Activated T-cell treated with anti-CD3 and anti-CD28 coated beads, Interleukin-2, amount 50 U/mL, for 72 hours (primary cell): ENCODE results near the gene BRAF. TPM values are rescaled to one million over a fixed set of nuclear protein-coding genes. Genes with fewer than 3 reads are reported as not detected.
A peak's percentile ranks its signal among the peaks of the same experiment; 100 is the strongest.
"Not testable (repeated sequence)": the region's sequence is repeated elsewhere in the genome, so short reads cannot be mapped to it uniquely, and the experiment has no call there.

ENCODE experiments used
- ATAC-seq, 2 donors: fragments of 150-1000 bp; cut with Tn5 transposase; replicated peaks in 1 of 2; 2 replicates each; pipeline ENCODE4 v1.10.0; 2021; ENCODE audit warnings: moderate library complexity in 2 of 2, mild to moderate bottlenecking in 1 of 2
- DNase-seq, 2 donors: peaks; one replicate each; pipeline ENCODE4 v3.0.0; 2021 to 2022; ENCODE audit warnings: mixed read lengths in 1 of 2
- H3K27ac Mint-ChIP-seq: one replicate; pipeline ENCODE4 v1.8.0; 2022; ENCODE audit warnings: mild to moderate bottlenecking, moderate library complexity, mixed read lengths
- H3K27me3 Mint-ChIP-seq: one replicate; pipeline ENCODE4 v1.8.0; 2022; ENCODE audit warnings: low read depth, mixed read lengths
- H3K36me3 Mint-ChIP-seq, 2 donors: one replicate each; pipeline ENCODE4 v1.8.0; 2022; ENCODE audit warnings: mixed read lengths in 2 of 2, mild to moderate bottlenecking in 1 of 2; ENCODE audit not compliant: insufficient read depth in 2 of 2
- H3K4me1 Mint-ChIP-seq: one replicate; pipeline ENCODE4 v1.8.0; 2022; ENCODE audit warnings: low read depth, mixed read lengths
- H3K4me3 Mint-ChIP-seq, 2 donors: one replicate each; pipeline ENCODE4 v1.8.0; 2022; ENCODE audit warnings: mild to moderate bottlenecking in 2 of 2, mixed read lengths in 2 of 2, moderate library complexity in 2 of 2
- H3K9me3 Mint-ChIP-seq, 2 donors: one replicate each; pipeline ENCODE4 v1.8.0; 2022; ENCODE audit warnings: mixed read lengths in 2 of 2
- total RNA-seq, 2 donors: library from RNA; stranded (reverse); gene quantifications; one replicate each; pipeline ENCODE4 v1.2.3, GENCODE V29; 2022

Gene BRAF
- total RNA-seq: 10 to 100 TPM; 51.7 to 56.2 TPM

- Mint-ChIP-seq H3K27me3 (no peaks in the 10 kb centered on the region), H3K4me3 (peak within 1 kb of the TSS; percentile 70 to 86), H3K4me1 (peaks cover 7% of the 10 kb centered on the region), H3K9me3 (no peaks in the 10 kb centered on the region), H3K27ac (peak within 1 kb of the TSS; percentile 92), H3K36me3 (peaks cover 2 to 3% of the 10 kb centered on the region in 2 donors)
- ATAC-seq: peak; percentile 75 to 76
- peak; percentile 91 to 97 for DNase-seq
Observed at GRCh38 chr7:140924821-140925421, at the start of gene BRAF. Gene BRAF, minus strand, starts transcription at chr7:140924929. Its CDS starts 226 bp downstream, at chr7:140924703.

DNA sequence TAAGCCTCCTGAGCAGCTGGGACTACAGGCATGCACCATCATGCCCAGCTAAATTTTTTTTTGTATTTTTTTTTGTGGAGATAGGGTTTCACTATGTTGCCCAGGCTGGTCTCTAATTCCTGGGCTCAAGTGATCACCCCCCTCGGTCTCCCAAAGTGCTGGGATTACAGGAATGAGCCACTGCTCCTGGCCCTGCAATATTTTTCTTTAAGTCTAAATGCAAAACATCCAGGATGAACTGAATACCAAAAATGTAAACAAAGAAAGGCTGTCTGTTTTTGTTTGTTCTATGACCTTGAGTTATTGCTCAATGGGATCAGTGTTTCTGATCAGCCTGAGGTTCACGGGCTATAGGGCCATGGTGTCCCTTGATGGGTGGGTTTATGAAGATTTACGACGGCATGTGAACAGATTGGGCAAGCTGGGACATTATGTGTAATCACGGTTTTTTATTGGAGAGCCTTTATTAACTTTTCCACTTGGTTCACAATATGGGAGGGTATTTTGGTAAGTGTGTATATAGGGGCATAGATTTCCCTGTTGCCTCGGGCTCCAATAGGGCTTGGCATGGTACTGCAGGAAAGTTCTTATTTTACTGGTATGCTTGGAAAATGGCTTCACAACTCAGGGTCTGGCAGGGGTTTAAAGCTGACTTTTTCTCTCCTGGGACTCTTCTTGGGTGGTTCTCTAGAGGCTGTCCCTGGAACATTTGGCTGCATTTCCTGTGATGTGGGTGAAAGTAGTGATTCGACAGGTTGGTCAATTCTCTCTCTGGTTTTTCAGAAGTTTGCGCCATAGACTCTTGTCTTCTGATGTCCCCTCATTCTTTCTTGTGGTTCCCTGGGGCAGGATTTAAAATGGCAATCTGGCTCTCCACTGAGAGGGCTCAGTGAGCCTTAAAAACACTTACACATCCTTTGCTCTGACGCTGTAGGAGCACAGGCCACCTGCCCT, 48.4 kb upstream of the BRAF start:
- no peak overlapping the region for H3K4me3 Mint-ChIP-seq
- no peak overlapping the region for H3K27ac Mint-ChIP-seq
- no peaks in the 10 kb centered on the region for H3K27me3 Mint-ChIP-seq
- peaks cover 5% of the 10 kb centered on the region for H3K4me1 Mint-ChIP-seq
- H3K9me3 Mint-ChIP-seq: no peaks in the 10 kb centered on the region
- DNase-seq (no peak), ATAC-seq (no peak)
- no peaks in the 10 kb centered on the region for H3K36me3 Mint-ChIP-seq

DNA sequence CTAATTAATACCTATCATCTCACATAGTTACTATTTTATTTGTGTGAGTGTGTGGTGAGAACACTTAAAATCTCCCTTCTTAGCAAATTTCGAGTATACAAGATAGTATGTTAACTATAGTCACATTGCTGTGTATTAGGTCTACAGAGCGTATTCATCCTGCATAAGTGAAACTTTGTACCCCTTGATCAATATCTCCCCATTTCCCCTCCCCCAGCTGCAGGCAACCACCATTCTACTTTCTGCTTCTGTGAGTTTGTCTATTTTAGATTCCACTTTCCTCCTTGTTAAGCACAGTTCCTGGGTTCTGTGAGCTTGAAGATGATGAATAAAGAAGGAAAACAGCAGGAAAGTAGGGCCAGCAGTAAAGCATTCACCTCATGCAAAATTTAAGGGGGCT, 47.6 kb upstream of the BRAF start:
- Mint-ChIP-seq H3K4me1 (peaks cover 5% of the 10 kb centered on the region), H3K36me3 (no peaks in the 10 kb centered on the region), H3K27ac (no peak overlapping the region), H3K4me3 (no peak overlapping the region), H3K27me3 (no peaks in the 10 kb centered on the region), H3K9me3 (no peaks in the 10 kb centered on the region)
- ATAC-seq: no peak
- DNase-seq: no peak

DNA sequence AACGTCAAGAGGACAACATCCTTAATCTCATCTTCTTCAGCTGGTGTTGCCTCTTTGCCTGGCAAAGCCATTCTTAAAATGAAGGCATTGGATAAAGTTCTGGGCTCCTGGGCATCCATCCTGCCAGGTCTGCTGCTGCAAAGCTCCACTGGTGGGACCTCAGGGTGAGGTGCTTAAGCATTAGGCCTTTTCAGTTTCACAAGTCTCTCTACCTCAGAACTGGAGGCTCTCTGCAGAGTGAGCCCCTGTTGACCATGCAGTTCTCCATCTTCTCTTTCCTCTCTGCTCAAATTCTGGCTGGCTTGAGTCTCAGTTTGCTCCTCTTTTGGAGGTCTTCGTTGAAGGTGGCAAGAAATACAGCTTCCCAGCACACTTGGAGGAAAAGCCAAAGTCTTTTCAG, 42.7 kb upstream of the BRAF start:
- Mint-ChIP-seq H3K4me3 (no peak overlapping the region), H3K27ac (no peak overlapping the region), H3K27me3 (no peaks in the 10 kb centered on the region), H3K9me3 (no peaks in the 10 kb centered on the region), H3K4me1 (no peaks in the 10 kb centered on the region), H3K36me3 (no peaks in the 10 kb centered on the region)
- DNase-seq: no peak
- no peak for ATAC-seq

DNA sequence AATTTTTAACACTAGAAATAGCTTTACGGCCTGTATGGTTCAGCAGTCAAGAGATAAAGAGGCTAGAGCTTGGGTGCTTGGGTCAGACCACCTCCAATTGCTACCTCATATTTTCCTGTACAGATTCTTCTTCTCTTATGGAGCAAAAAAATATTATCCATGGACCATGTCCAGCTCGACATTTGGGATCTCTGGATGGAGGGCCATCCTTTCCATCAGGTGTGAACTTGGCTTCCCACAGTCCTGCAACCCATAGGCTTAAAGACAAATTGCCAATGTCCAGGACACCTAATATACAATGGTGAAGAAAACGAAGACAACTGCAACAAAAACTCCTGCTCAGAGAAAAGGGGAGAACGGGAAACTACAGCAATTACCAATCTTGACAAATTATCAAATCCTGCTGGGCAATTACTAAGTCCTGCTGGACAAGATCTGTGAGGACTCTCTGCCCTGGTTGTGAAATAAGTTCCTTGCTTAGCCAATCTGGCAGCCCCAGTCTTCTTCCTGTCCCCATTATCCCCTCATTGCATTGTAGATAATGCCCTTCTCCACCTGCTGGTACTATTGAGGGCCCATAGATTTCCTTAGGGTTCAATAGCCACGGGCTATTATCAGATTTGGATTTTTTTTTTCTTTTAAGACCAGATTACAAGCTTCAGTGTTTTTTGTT, 42.0 kb upstream of the BRAF start:
- Mint-ChIP-seq H3K9me3 (no peaks in the 10 kb centered on the region), H3K27me3 (no peaks in the 10 kb centered on the region), H3K36me3 (no peaks in the 10 kb centered on the region), H3K27ac (no peak overlapping the region), H3K4me3 (no peak overlapping the region), H3K4me1 (no peaks in the 10 kb centered on the region)
- DNase-seq (no peak), ATAC-seq (no peak)

GRCh38 chr7:140961117-140961516, 36.4 kb upstream of the BRAF start:
- Mint-ChIP-seq H3K27ac (no peak overlapping the region), H3K27me3 (peaks cover 6% of the 10 kb centered on the region), H3K4me1 (no peaks in the 10 kb centered on the region), H3K36me3 (no peaks in the 10 kb centered on the region), H3K4me3 (no peak overlapping the region), H3K9me3 (peaks cover 0 to 3% of the 10 kb centered on the region in 2 donors)
- no peak for ATAC-seq
- DNase-seq: no peak

DNA sequence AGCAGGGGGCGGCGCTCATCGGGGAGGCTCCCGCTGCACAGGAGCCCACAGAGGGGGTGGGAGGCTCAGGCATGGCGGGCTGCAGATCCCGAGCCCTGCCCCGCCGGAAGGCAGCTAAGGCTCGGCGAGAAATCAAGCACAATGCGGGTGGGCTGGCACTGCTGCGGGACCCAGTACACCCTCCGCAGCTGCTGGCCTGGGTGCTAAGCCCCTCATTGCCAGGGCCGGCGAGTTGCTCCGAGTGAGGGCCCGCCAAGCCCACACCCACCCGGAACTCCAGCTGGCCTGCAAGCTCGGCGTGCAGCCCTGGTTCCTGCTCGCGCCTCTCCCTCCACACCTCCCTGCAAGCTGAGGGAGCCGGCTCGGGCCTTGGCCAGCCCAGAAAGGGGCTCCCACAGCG, 32.3 kb upstream of the BRAF start:
- not testable (repeated sequence) for H3K27ac Mint-ChIP-seq, H3K27me3 Mint-ChIP-seq, H3K9me3 Mint-ChIP-seq, H3K4me1 Mint-ChIP-seq, H3K4me3 Mint-ChIP-seq, ATAC-seq, DNase-seq, H3K36me3 Mint-ChIP-seq

GRCh38 chr7:140945940-140946339, 21.2 kb upstream of the BRAF start:
- no peak for DNase-seq
- no peaks in the 10 kb centered on the region for H3K27me3 Mint-ChIP-seq
- H3K36me3 Mint-ChIP-seq: no peaks in the 10 kb centered on the region
- H3K4me3 Mint-ChIP-seq: no peak overlapping the region
- no peak for ATAC-seq
- H3K9me3 Mint-ChIP-seq: no peaks in the 10 kb centered on the region
- H3K4me1 Mint-ChIP-seq: no peaks in the 10 kb centered on the region
- H3K27ac Mint-ChIP-seq: no peak overlapping the region

- H3K27ac Mint-ChIP-seq, H3K36me3 Mint-ChIP-seq, H3K4me1 Mint-ChIP-seq, H3K27me3 Mint-ChIP-seq, ATAC-seq, H3K9me3 Mint-ChIP-seq, DNase-seq, H3K4me3 Mint-ChIP-seq: not testable (repeated sequence)
Observed at GRCh38 chr7:140942242-140942641, 17.5 kb upstream of the BRAF start.

GRCh38 chr7:140940898-140941297, 16.2 kb upstream of the BRAF start:
- H3K27me3 Mint-ChIP-seq: no peaks in the 10 kb centered on the region
- DNase-seq (no peak), ATAC-seq (no peak)
- no peak overlapping the region for H3K27ac Mint-ChIP-seq
- no peaks in the 10 kb centered on the region for H3K36me3 Mint-ChIP-seq
- no peak overlapping the region for H3K4me3 Mint-ChIP-seq
- no peaks in the 10 kb centered on the region for H3K9me3 Mint-ChIP-seq
- H3K4me1 Mint-ChIP-seq: peaks cover 9% of the 10 kb centered on the region

DNA sequence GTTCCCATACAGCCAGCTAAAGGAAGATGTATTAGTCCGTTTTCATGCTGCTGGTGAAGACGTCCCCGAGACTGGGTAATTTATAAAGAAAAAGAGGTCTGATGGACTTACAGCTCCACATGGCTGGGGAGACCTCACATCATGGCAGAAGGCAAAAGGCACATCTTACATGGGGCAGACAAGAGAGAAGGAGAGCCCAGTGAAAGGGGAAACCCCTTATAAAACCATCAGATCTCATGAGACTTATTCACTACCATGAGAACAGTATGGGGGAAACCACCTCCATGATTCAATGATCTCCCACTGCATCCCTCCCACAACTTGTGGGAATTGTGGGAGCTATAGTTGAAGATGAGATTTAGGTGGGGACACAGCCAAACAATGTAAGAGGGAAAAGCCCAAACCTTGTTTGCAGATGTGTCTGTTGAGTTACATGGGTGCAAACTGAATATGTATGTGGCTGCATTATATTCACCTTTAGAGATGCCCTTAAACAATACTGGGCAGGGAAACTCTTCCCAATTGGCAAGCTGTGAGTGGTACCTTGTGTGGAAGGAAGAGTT, 13.1 kb upstream of the BRAF start:
- no peaks in the 10 kb centered on the region for H3K27me3 Mint-ChIP-seq
- no peak for DNase-seq

DNA sequence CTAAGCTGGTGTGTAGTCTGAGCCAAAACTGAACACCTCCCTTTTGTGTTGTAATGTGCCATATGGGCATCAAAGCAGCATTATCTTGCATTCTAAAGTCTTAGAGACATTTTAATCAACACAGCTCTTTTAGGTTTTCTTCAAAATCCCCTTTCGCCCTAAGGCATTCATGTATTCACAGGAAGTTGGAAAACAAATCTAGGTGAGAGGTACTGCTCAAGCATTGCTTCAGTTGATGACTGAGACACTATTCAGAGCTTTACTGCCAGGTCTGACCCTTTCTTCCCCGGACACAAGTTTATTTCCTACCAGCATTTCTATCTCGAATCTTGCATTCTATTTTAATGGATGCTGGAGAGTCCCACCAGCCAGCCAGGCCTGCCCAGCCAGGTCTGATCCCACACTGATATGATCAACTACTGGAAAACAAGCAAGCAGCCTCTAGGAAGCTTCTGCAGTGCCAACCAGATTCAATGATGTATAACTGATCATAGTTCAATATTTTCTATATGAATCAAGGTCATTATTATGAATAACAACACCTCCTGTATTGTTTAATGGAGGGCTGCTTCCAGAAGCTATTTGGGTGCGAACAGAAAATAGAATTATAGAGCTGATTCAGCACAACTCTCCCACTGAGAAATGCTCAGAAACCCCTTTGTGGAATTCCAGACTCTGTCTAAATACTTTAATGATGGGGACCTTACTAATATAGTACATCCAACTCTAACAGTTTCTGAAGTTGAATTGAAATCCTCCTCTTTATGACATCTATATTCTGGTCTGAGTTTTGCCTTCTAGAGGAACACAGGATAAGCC, 4.0 kb upstream of the BRAF start:
- DNase-seq (no peak), ATAC-seq (no peak)
- peaks cover 2 to 3% of the 10 kb centered on the region in 2 donors for H3K36me3 Mint-ChIP-seq
- no peaks in the 10 kb centered on the region for H3K4me1 Mint-ChIP-seq
- H3K9me3 Mint-ChIP-seq: no peaks in the 10 kb centered on the region
- no peak overlapping the region for H3K27ac Mint-ChIP-seq
- no peaks in the 10 kb centered on the region for H3K27me3 Mint-ChIP-seq
- no peak overlapping the region for H3K4me3 Mint-ChIP-seq

More for the DNA sequence above, 13.1 kb upstream of the BRAF start:
- Mint-ChIP-seq H3K9me3 (no peaks in the 10 kb centered on the region), H3K27ac (no peak overlapping the region), H3K36me3 (no peaks in the 10 kb centered on the region), H3K4me1 (peaks cover 9% of the 10 kb centered on the region), H3K4me3 (no peak overlapping the region)
- no peak for ATAC-seq
